ENCODE measurements around the gene VPS37D.

DNA sequence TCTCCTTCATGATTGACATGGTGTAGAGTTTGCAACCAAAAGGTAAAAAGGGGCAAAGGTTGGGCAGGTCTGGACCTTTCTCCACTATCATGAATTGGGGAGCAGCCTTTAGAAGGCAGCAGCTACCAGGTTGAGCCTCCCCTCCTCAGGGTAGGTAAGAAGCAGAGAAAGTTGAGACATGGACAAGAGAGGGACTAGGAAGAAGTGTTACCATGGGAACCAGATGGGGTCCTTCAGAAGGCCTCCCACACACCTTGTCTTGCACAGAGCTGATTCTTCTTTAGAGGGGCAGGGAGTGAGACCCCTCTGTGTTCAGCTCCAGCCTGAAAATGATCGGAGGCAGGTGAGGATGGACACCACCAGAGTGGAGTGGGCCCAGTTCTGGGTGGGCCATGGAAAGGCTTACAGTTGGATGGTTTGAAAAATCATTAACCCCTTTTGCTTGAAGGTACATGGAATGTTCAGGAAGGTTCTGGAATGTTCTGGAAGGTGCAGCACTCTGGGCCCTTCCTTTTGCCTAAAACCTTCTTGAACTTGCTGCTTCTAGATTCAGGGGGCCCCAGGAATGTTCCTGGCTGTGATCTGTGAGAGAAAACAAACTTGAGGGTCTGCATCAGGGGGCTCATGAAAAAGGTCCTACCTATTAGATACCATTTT, 7.0 kb downstream of the VPS37D start:
- TF ChIP-seq CTCF (IDR thresholded peaks at IDR 0.05), result no peak
- TF ChIP-seq POLR2A (IDR thresholded peaks at IDR 0.05), result no peak
